WTC11 (cell line): ENCODE results near the gene ANO4.
"Not testable (repeated sequence)": the region's sequence is repeated elsewhere in the genome, so short reads cannot be mapped to it uniquely, and the experiment has no call there.

ENCODE experiments used
- CBFB ChIP-seq: sonication (generic); formaldehyde crosslinking; IDR thresholded peaks from 2 replicates; pipeline ENCODE4 v1.8.1; 2022; ENCODE audit warnings: mild to moderate bottlenecking, low read depth, missing genetic modification reagents
- CTCF ChIP-seq: fragments of 200-600 bp; IDR thresholded peaks from 2 replicates; pipeline ENCODE4 v1.8.0; 2022; ENCODE audit warnings: antibody characterized with exemption
- KAT7 ChIP-seq: sonication (generic); formaldehyde crosslinking; IDR thresholded peaks from 2 replicates; pipeline ENCODE4 v1.8.1; 2023; ENCODE audit warnings: missing genetic modification reagents, mild to moderate bottlenecking, borderline replicate concordance
- MAX ChIP-seq: sonication (generic); formaldehyde crosslinking; IDR thresholded peaks from 2 replicates; pipeline ENCODE4 v1.8.0; 2022; ENCODE audit warnings: mild to moderate bottlenecking, missing genetic modification reagents
- NFYB ChIP-seq: sonication (generic); formaldehyde crosslinking; conservative IDR thresholded peaks from 2 replicates; pipeline ENCODE4 v1.8.0; 2022; ENCODE audit warnings: low read depth, missing genetic modification reagents
- NR1H2 ChIP-seq: sonication (generic); formaldehyde crosslinking; IDR thresholded peaks from 2 replicates; pipeline ENCODE4 v1.9.0; 2021; ENCODE audit warnings: mild to moderate bottlenecking, moderate library complexity, missing genetic modification reagents
- NR2C2 ChIP-seq: sonication (generic); formaldehyde crosslinking; IDR thresholded peaks from 2 replicates; pipeline ENCODE4 v1.8.0; 2022; ENCODE audit warnings: mild to moderate bottlenecking, missing genetic modification reagents
- PRRX2 ChIP-seq: fragments of 250-450 bp; sonication (Bioruptor Pico); IDR thresholded peaks from 2 replicates; pipeline ENCODE4 v1.8.0; 2021; ENCODE audit warnings: mild to moderate bottlenecking
- ZNF317 ChIP-seq: sonication (generic); formaldehyde crosslinking; IDR thresholded peaks from 2 replicates; pipeline ENCODE4 v1.8.1; 2023; ENCODE audit warnings: low read depth, mild to moderate bottlenecking, moderate library complexity, missing genetic modification reagents, borderline replicate concordance
- TF ChIP-seq, protein P1 (sequence below): sonication (generic); formaldehyde crosslinking; IDR thresholded peaks from 2 replicates; pipeline ENCODE4 v1.8.0; 2022; ENCODE audit warnings: mild to moderate bottlenecking, missing genetic modification reagents
- TF ChIP-seq, protein P2 (sequence below): sonication (generic); formaldehyde crosslinking; IDR thresholded peaks from 2 replicates; pipeline ENCODE4 v1.8.1; 2022; ENCODE audit warnings: missing genetic modification reagents, borderline replicate concordance
- TF ChIP-seq, protein P3 (sequence below): sonication (generic); formaldehyde crosslinking; IDR thresholded peaks from 2 replicates; pipeline ENCODE4 v1.8.1; 2022; ENCODE audit warnings: mild to moderate bottlenecking, missing genetic modification reagents, moderate library complexity, borderline replicate concordance
- TF ChIP-seq, protein P4 (sequence below): sonication (generic); formaldehyde crosslinking; IDR thresholded peaks from 2 replicates; pipeline ENCODE4 v1.8.0; 2022; ENCODE audit warnings: mild to moderate bottlenecking, missing genetic modification reagents
- TF ChIP-seq, protein P5 (sequence below): sonication (generic); formaldehyde crosslinking; conservative IDR thresholded peaks from 2 replicates; pipeline ENCODE4 v1.8.1; 2022; ENCODE audit warnings: mild to moderate bottlenecking, missing genetic modification reagents

DNA sequence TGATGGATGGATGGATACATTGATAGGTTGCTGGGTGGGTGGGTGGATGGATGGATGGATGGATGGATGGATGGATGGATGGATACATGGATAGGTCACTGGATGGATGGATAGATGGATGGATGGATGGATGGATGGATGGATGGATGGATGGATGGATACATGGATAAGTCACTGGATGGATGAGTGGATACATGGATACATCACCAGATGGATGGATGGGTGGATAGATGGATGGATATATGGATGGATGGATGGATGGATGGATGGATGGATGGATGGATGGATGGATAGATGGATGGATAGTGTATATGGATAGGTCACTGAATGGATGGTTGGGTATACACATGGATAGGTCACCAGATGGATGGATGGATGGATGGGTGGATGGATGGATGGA is 194.9 kb downstream of the ANO4 start:
- TF ChIP-seq NR1H2 (CRISPR knock-in tag); CTCF; CBFB (CRISPR knock-in tag); NFYB (CRISPR knock-in tag); KAT7; MAX (CRISPR knock-in tag); PRRX2 (CRISPR knock-in tag); ZNF317 (CRISPR knock-in tag); NR2C2 (CRISPR knock-in tag): not testable (repeated sequence)
- TF ChIP-seq, protein P1, sequence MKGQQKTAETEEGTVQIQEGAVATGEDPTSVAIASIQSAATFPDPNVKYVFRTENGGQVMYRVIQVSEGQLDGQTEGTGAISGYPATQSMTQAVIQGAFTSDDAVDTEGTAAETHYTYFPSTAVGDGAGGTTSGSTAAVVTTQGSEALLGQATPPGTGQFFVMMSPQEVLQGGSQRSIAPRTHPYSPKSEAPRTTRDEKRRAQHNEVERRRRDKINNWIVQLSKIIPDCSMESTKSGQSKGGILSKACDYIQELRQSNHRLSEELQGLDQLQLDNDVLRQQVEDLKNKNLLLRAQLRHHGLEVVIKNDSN (CRISPR knock-in tag): not testable (repeated sequence)
- TF ChIP-seq, protein P2, sequence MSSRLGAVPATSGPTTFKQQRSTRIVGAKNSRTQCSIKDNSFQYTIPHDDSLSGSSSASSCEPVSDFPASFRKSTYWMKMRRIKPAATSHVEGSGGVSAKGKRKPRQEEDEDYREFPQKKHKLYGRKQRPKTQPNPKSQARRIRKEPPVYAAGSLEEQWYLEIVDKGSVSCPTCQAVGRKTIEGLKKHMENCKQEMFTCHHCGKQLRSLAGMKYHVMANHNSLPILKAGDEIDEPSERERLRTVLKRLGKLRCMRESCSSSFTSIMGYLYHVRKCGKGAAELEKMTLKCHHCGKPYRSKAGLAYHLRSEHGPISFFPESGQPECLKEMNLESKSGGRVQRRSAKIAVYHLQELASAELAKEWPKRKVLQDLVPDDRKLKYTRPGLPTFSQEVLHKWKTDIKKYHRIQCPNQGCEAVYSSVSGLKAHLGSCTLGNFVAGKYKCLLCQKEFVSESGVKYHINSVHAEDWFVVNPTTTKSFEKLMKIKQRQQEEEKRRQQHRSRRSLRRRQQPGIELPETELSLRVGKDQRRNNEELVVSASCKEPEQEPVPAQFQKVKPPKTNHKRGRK (CRISPR knock-in tag): not testable (repeated sequence)
- TF ChIP-seq, protein P3, sequence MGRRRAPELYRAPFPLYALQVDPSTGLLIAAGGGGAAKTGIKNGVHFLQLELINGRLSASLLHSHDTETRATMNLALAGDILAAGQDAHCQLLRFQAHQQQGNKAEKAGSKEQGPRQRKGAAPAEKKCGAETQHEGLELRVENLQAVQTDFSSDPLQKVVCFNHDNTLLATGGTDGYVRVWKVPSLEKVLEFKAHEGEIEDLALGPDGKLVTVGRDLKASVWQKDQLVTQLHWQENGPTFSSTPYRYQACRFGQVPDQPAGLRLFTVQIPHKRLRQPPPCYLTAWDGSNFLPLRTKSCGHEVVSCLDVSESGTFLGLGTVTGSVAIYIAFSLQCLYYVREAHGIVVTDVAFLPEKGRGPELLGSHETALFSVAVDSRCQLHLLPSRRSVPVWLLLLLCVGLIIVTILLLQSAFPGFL (CRISPR knock-in tag): not testable (repeated sequence)
- TF ChIP-seq, protein P4, sequence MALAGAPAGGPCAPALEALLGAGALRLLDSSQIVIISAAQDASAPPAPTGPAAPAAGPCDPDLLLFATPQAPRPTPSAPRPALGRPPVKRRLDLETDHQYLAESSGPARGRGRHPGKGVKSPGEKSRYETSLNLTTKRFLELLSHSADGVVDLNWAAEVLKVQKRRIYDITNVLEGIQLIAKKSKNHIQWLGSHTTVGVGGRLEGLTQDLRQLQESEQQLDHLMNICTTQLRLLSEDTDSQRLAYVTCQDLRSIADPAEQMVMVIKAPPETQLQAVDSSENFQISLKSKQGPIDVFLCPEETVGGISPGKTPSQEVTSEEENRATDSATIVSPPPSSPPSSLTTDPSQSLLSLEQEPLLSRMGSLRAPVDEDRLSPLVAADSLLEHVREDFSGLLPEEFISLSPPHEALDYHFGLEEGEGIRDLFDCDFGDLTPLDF (CRISPR knock-in tag): not testable (repeated sequence)
- TF ChIP-seq, protein P5, sequence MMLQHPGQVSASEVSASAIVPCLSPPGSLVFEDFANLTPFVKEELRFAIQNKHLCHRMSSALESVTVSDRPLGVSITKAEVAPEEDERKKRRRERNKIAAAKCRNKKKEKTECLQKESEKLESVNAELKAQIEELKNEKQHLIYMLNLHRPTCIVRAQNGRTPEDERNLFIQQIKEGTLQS (CRISPR knock-in tag): not testable (repeated sequence)
